HFFc6 (cell line): ENCODE data around the gene SLC25A29. TPM values are rescaled to one million over a fixed set of nuclear protein-coding genes. Genes with fewer than 3 reads are reported as not detected.
"Not testable (repeated sequence)": the region's sequence is repeated elsewhere in the genome, so short reads cannot be mapped to it uniquely, and the experiment has no call there.

Experiments used
- DNase-seq: peaks from one replicate; pipeline ENCODE4 v3.0.0-alpha.2; 2018
- H3K27ac Mint-ChIP-seq: 2 replicates; pipeline ENCODE4 v1.8.0; 2020; ENCODE audit warnings: mild to moderate bottlenecking, mixed read lengths
- H3K27me3 Mint-ChIP-seq: 2 replicates; pipeline ENCODE4 v1.8.0; 2021; ENCODE audit warnings: mild to moderate bottlenecking, moderate library complexity, mixed read lengths; ENCODE audit not compliant: insufficient read depth
- H3K36me3 Mint-ChIP-seq: 2 replicates; pipeline ENCODE4 v1.8.0; 2021; ENCODE audit warnings: low read depth, mixed read lengths
- H3K4me1 Mint-ChIP-seq: 2 replicates; pipeline ENCODE4 v1.8.0; 2020; ENCODE audit warnings: low read depth, mixed read lengths
- H3K4me3 Mint-ChIP-seq: 2 replicates; pipeline ENCODE4 v1.8.0; 2020; ENCODE audit warnings: mild to moderate bottlenecking, moderate library complexity, mixed read lengths
- H3K9me3 Mint-ChIP-seq: 2 replicates; pipeline ENCODE4 v1.8.0; 2020; ENCODE audit warnings: mild to moderate bottlenecking, mixed read lengths
- total RNA-seq, 6 experiments: library from RNA; stranded (reverse); fragmentation: NEBNext Ultra II Directional; extraction: Animal tissue kit (Norgen Biotek cat#: 25700); gene quantifications; 2 replicates in 1 of 6; 3 replicates in 5 of 6; pipeline ENCODE4 v1.2.3, GENCODE V29; 2021
- TF ChIP-seq, protein P1 (sequence below): fragments of 200-600 bp; sonication (generic); IDR thresholded peaks from 2 replicates; pipeline ENCODE4 v1.5.0; 2021; ENCODE audit warnings: antibody characterized with exemption, mild to moderate bottlenecking

SLC25A29 gene
- total RNA-seq, 6 experiments from 2014 or later, result 6.5 to 8.6 (median 7.7) TPM

DNA sequence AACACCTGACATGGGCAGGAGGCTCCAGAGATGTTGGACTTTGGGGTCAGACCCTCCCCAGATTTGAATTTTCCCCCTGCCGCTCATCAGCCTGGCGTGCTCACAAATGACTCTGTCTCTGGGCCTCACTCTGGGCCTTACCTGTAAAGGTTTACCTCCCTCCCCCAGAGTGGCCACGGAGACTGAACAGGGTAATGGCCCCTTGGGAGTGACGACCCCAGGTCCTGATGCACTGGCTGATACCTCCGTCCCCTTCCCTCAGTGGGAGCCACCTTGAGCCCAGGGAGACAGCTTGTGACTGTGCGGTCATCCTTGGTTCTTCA, 7.0 kb downstream of the SLC25A29 start:
- Mint-ChIP-seq H3K27me3 (no peaks in the 10 kb centered on the region; the same call in 1 of the 2 replicates), H3K27ac (no peak overlapping the region), H3K4me1 (peaks cover 20% of the 10 kb centered on the region), H3K9me3 (no peaks in the 10 kb centered on the region), H3K36me3 (no peaks in the 10 kb centered on the region), H3K4me3 (no peak overlapping the region)
- no peak for DNase-seq
- TF ChIP-seq, protein P1, sequence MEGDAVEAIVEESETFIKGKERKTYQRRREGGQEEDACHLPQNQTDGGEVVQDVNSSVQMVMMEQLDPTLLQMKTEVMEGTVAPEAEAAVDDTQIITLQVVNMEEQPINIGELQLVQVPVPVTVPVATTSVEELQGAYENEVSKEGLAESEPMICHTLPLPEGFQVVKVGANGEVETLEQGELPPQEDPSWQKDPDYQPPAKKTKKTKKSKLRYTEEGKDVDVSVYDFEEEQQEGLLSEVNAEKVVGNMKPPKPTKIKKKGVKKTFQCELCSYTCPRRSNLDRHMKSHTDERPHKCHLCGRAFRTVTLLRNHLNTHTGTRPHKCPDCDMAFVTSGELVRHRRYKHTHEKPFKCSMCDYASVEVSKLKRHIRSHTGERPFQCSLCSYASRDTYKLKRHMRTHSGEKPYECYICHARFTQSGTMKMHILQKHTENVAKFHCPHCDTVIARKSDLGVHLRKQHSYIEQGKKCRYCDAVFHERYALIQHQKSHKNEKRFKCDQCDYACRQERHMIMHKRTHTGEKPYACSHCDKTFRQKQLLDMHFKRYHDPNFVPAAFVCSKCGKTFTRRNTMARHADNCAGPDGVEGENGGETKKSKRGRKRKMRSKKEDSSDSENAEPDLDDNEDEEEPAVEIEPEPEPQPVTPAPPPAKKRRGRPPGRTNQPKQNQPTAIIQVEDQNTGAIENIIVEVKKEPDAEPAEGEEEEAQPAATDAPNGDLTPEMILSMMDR, result no peak

DNA sequence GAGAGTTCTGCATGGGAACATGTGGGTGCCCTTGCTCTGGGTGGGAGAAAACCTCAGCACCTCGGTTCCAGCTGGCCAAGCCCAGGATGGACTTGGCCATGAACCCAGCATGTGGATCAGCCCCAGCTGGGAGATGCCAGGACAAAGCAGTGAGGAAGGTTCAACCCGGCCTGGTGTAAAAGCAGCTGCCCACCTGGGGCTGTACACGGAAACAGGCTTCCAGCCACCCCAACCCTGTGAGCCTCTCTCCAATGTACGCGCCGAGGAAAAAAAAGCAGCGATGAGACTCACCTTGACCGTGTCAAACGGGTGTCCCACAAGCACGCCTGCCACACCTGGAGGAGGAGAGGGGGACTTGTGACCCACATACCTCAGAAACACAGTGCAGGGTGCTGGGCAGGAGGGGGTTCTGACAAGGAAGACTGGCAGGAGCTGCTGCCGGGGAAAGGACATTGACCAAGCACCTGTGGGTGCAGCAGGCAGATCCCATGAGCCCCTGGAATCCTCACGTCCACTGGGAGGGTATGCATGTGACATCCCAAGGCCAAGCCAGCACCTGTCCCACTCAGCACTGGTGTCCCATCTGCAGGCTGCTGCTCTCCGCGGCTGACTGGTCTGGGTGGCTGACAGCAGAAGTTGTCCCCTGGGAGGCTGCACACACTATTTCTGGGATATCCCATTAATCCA, 7.5 kb downstream of the SLC25A29 start:
- Mint-ChIP-seq H3K4me1 (peaks cover 20% of the 10 kb centered on the region), H3K9me3 (no peaks in the 10 kb centered on the region), H3K27me3 (no peaks in the 10 kb centered on the region; the same call in 1 of the 2 replicates), H3K4me3 (no peak overlapping the region), H3K27ac (no peak overlapping the region), H3K36me3 (no peaks in the 10 kb centered on the region)
- TF ChIP-seq, protein P1, result no peak
- DNase-seq, result no peak

DNA sequence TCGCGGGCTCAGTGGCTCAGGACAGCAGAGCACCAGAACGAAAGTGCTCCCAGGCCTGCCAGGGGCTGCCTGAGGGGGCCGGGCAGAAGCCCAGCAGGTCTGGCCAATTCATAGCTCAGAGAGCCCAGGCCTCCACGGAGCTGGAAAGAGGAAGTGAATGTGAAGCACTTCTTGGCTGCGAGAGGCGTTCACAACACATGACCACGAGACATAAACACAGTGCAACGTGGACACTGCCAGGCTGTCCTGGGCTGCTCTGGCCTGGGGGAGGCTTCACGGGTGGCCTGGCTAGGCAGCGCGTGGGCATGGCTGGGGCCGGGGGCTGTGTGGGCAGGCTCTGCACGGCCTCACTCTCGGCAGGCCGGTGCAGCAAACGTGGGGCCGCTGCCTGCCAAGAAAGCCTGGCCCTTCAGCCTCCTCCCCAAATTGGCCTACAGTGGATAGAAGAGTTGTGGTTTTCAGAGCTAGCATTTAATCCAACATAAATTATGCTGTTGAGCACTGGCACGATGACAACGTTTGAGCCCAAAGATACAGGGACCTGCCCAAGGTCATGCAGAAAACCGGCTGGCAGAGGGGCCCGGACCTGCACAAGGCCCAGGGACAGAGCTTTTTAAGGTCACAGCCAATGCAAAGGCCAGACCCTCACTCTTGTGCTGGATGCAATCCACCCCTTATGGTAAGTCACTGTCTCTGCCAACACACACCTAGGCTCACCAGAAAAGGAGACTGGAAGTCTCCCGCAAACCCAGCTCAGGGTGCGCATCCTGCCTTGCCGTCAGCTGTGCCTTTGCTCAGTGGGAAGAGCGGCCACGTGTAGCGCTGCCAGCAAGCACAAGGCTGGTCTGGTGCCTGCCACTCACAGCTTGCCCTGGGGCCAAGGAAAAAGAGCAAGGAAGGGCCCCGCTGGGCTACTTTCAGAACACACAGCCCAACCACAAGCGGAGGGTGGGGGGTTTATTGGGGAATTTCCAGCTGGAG, 8.6 kb downstream of the SLC25A29 start:
- no peaks in the 10 kb centered on the region; the same call in 1 of the 2 replicates for H3K27me3 Mint-ChIP-seq
- H3K4me1 Mint-ChIP-seq, result peaks cover 14% of the 10 kb centered on the region
- H3K36me3 Mint-ChIP-seq, result no peaks in the 10 kb centered on the region
- H3K9me3 Mint-ChIP-seq, result no peaks in the 10 kb centered on the region
- DNase-seq, result peak; percentile 53
- TF ChIP-seq, protein P1, result no peak
- H3K4me3 Mint-ChIP-seq, result peak overlapping the region; percentile 63
- H3K27ac Mint-ChIP-seq, result peak overlapping the region; percentile 75

DNA sequence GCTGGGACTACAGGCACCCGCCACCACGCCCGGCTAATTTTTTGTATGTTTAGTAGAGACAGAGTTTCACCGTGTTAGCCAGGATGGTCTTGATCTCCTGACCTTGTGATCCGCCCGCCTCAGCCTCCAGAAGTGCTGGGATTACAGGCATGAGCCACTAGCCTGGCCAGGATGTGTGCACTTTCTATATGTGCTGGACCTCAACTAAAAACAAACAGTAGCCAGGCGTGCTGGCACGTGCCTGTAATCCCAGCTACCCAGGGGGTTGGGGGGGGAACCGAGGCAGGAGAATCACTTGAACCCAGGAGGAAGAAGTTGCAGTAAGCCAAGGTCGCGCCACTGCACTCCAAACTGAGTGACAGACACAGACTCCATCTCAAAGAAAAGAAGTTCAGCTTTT, 9.5 kb downstream of the SLC25A29 start:
- not testable (repeated sequence) for H3K27me3 Mint-ChIP-seq, DNase-seq, H3K36me3 Mint-ChIP-seq, H3K9me3 Mint-ChIP-seq
- Mint-ChIP-seq H3K27ac (peak overlapping the region; percentile 75; the same call in 1 of the 2 replicates), H3K4me3 (peak overlapping the region; percentile 63; the same call in 1 of the 2 replicates), H3K4me1 (peaks cover 11% of the 10 kb centered on the region)

DNA sequence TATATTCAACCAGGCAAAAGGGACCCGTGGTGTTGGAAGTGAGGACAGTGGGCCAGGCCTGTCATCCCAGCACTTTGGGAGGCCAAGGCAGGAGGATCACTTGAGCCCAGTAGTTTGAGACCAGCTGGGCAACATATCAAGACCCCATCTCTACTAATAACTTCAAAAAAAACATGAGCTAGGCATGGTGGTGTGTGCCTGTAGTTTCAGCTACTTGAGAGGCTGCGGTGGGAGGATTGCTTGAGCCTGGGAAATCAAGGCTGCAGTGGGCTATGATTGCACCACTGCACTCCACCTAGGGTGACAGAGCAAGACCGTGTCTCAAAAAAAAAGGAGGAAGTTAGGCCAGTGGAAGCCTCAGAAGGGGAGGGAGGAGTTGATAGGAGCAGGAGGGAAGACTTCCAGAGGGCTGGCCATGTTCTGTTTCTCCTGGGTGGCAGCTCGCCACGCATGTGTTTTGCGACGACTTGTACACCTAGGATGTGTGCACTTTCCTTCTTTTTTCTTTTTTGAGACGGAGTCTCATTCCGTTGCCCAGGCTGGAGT, 10.1 kb downstream of the SLC25A29 start:
- Mint-ChIP-seq H3K4me3 (no peak overlapping the region), H3K27ac (no peak overlapping the region), H3K27me3 (no peaks in the 10 kb centered on the region; the same call in 1 of the 2 replicates), H3K36me3 (no peaks in the 10 kb centered on the region), H3K4me1 (peaks cover 11% of the 10 kb centered on the region), H3K9me3 (no peaks in the 10 kb centered on the region)
- DNase-seq, result no peak
- TF ChIP-seq, protein P1, result no peak
